Adipocyte (in vitro differentiated cells): ENCODE data around the gene FGA.
"Not testable (repeated sequence)": the region's sequence is repeated elsewhere in the genome, so short reads cannot be mapped to it uniquely, and the experiment has no call there.

ENCODE experiments used
- DNase-seq: peaks from one replicate; pipeline ENCODE4 v3.0.0-alpha.2; 2015; ENCODE audit warnings: low read depth
- H3K27me3 ChIP-seq: replicated peaks from 2 replicates; pipeline ENCODE4 v1.7.0; 2013; ENCODE audit warnings: mild to moderate bottlenecking, low read length, moderate library complexity; ENCODE audit not compliant: control insufficient read depth, insufficient read depth
- H3K36me3 ChIP-seq: 2 replicates; pipeline ENCODE4 v1.7.0; 2013; ENCODE audit warnings: low read length, mild to moderate bottlenecking, moderate library complexity; ENCODE audit not compliant: control insufficient read depth, insufficient read depth, severe bottlenecking
- H3K4me1 ChIP-seq: 2 replicates; pipeline ENCODE4 v1.7.0; 2013; ENCODE audit warnings: mild to moderate bottlenecking, low read length, moderate library complexity; ENCODE audit not compliant: control insufficient read depth, insufficient read depth
- H3K4me3 ChIP-seq: 2 replicates; pipeline ENCODE4 v1.7.0; 2013; ENCODE audit warnings: mild to moderate bottlenecking, low read length, moderate library complexity
- H3K9ac ChIP-seq: 2 replicates; pipeline ENCODE4 v1.7.0; 2013; ENCODE audit warnings: mild to moderate bottlenecking, low read length, moderate library complexity
- H3K9me3 ChIP-seq: 2 replicates; pipeline ENCODE4 v1.7.0; 2013; ENCODE audit warnings: mild to moderate bottlenecking, low read length, moderate library complexity; ENCODE audit not compliant: control insufficient read depth

FGA gene

GRCh38 chr4:154606728-154607723 lies 16.5 kb upstream of the FGA start:
- no peaks in the 10 kb centered on the region for H3K4me1 ChIP-seq
- H3K9ac ChIP-seq, result no peak overlapping the region
- no peaks in the 10 kb centered on the region for H3K9me3 ChIP-seq
- no peak for DNase-seq
- peaks cover 22% of the 10 kb centered on the region for H3K27me3 ChIP-seq
- H3K36me3 ChIP-seq, result no peaks in the 10 kb centered on the region
- no peak overlapping the region for H3K4me3 ChIP-seq

DNA sequence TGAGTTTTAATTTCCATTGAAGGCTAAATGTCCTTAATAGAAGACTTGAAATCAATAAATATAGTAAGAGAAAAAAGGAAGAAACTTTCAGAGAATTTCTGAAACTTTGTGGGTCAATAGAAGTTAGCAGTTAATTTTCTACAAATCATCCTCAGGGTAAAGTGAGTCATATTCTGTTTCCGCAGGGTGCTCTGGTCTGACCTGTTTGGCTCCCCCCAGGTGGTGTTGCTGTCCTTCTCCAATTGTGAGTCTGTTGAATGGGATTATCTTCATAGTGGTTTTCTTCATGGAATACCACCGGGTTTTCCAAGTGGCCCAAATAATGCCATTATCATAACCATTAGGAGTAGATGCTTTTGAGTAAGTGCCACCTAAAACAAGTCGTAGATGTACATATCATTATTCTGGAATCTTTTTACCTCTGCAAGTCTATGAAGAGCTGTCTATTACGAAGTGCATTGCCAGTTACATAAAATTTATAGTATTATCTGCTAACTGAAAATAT lies 14.2 kb upstream of the FGA start:
- Histone ChIP-seq H3K4me1 (no peaks in the 10 kb centered on the region), H3K9ac (no peak overlapping the region), H3K36me3 (no peaks in the 10 kb centered on the region), H3K9me3 (no peaks in the 10 kb centered on the region), H3K27me3 (peaks cover 18% of the 10 kb centered on the region), H3K4me3 (no peak overlapping the region)
- no peak for DNase-seq

- Histone ChIP-seq H3K36me3 (no peaks in the 10 kb centered on the region), H3K9ac (no peak overlapping the region), H3K9me3 (no peaks in the 10 kb centered on the region), H3K4me1 (no peaks in the 10 kb centered on the region), H3K27me3 (peaks cover 14% of the 10 kb centered on the region), H3K4me3 (no peak overlapping the region)
- no peak for DNase-seq
These were observed 12.7 kb upstream of the FGA start for GRCh38 chr4:154603033-154603943.

- Histone ChIP-seq H3K9ac (no peak overlapping the region), H3K9me3 (no peaks in the 10 kb centered on the region), H3K4me1 (no peaks in the 10 kb centered on the region), H3K27me3 (peaks cover 14% of the 10 kb centered on the region), H3K36me3 (no peaks in the 10 kb centered on the region), H3K4me3 (no peak overlapping the region)
- no peak for DNase-seq
These were observed 12.0 kb upstream of the FGA start for GRCh38 chr4:154602404-154603020.

GRCh38 chr4:154597798-154598774 lies 7.5 kb upstream of the FGA start:
- Histone ChIP-seq H3K4me3 (no peak overlapping the region), H3K9ac (no peak overlapping the region), H3K27me3 (no peaks in the 10 kb centered on the region), H3K9me3 (no peaks in the 10 kb centered on the region), H3K4me1 (no peaks in the 10 kb centered on the region), H3K36me3 (no peaks in the 10 kb centered on the region)
- no peak for DNase-seq

DNA sequence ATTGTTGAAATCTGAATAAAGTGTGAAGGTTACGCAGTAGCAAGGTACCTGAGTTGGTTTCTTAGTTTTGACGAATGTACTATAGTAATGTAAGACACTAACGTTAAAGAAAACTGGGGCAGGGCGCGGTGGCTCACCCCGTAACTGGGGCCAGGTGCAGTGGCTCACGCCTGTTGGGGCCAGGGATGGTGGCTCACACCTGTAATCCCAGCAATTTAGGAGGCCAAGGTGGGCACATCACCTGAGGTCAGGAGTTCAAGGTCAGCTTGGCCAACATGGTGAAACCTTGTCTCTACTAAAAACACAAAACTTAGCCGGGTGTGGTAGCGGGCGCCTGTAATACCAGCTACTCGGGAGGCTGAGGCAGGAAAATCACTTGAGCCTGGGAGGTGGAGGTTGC lies 6.7 kb upstream of the FGA start:
- DNase-seq, H3K9me3 ChIP-seq, H3K27me3 ChIP-seq, H3K9ac ChIP-seq, H3K36me3 ChIP-seq, H3K4me3 ChIP-seq, H3K4me1 ChIP-seq: not testable (repeated sequence)

DNA sequence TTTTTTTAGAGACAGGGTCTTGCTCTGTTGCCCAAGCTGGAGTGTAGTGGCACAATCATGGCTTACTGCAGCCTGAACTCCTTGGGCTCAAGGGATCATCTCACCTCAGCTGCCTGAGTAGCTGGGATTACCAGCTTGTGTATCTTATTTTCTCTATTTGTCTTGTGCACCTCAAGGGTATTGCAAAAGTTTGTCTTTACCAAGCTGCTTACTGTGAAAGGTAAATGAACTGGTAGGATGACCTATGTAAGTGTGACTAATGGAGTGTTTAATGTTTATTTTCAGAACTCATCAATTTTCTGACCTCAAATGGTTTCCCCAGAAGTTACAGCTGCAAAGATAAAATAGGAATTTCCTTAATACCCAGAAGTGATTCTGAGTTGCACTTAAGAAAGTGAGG lies 5.3 kb upstream of the FGA start:
- no peaks in the 10 kb centered on the region for H3K4me1 ChIP-seq
- DNase-seq, result no peak
- no peaks in the 10 kb centered on the region for H3K9me3 ChIP-seq
- no peak overlapping the region for H3K9ac ChIP-seq
- H3K27me3 ChIP-seq, result peaks cover 3% of the 10 kb centered on the region
- no peaks in the 10 kb centered on the region for H3K36me3 ChIP-seq
- no peak overlapping the region for H3K4me3 ChIP-seq

DNA sequence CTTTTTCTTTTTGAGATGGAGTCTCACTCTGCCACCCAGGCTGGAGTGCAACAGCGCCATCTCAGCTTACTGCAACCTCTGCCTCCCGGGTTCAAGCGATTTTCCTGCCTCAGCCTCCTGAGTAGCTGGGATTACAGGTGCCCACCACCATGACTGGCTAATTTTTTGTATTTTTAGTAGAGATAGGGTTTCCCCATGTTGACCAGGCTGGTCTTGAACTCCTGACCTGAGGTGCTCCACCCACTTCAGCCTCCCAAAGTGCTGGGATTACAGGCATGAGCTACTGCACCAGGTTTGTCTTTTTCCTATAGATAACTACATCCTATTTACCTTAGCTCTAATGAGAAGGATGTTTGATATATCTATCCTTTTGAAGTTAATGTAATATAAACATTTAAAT lies 3.8 kb upstream of the FGA start:
- peaks cover 17% of the 10 kb centered on the region for H3K27me3 ChIP-seq

DNA sequence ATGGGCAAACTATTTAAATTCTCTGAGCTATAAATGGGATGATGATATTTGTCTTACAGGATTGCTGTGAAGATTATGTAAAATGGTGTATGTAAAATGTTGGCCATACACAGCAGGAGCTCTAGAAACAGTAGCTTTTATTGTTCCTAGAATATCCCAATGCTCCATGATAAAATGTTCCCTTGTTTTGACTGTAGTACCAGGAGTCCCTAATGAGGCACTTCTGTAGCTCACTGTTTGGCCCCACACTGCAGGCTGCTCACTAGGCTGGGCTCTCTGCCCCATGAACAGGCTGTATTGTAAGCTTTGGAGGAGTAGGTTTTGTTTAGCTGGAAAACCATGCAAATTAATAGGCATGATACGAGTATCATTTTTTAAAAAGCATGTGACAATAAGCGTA lies 3.3 kb upstream of the FGA start:
- Histone ChIP-seq H3K4me3 (no peak overlapping the region), H3K27me3 (peaks cover 21% of the 10 kb centered on the region), H3K9ac (no peak overlapping the region), H3K36me3 (no peaks in the 10 kb centered on the region), H3K9me3 (no peaks in the 10 kb centered on the region), H3K4me1 (no peaks in the 10 kb centered on the region)
- no peak for DNase-seq

More for the DNA sequence above, 3.8 kb upstream of the FGA start:
- H3K36me3 ChIP-seq, H3K9ac ChIP-seq, H3K4me3 ChIP-seq, H3K9me3 ChIP-seq, DNase-seq, H3K4me1 ChIP-seq: not testable (repeated sequence)

- Histone ChIP-seq H3K27me3 (peaks cover 36% of the 10 kb centered on the region), H3K36me3 (no peaks in the 10 kb centered on the region), H3K4me3 (no peak overlapping the region), H3K9me3 (no peaks in the 10 kb centered on the region), H3K4me1 (no peaks in the 10 kb centered on the region), H3K9ac (no peak overlapping the region)
- no peak for DNase-seq
These were observed 1.3 kb upstream of the FGA start for GRCh38 chr4:154591890-154592289.
